Transverse colon (tissue), 4 donors: Measurements from ENCODE around the gene DNAI7. TPM values are rescaled to one million over a fixed set of nuclear protein-coding genes. Genes with fewer than 3 reads are reported as not detected.

ENCODE experiments used
- DNase-seq: peaks from one replicate; pipeline ENCODE4 v3.0.0-alpha.2; 2019
- H3K27ac ChIP-seq, 4 donors: fragments of 200-600 bp; sonication (generic); 2 replicates each; pipeline ENCODE4 v1.5.1; 2016 to 2018; ENCODE audit warnings: inconsistent platforms in 4 of 4
- H3K27me3 ChIP-seq: fragments of 200-600 bp; sonication (generic); 2 replicates; pipeline ENCODE4 v1.5.1; 2017; ENCODE audit warnings: inconsistent platforms
- H3K36me3 ChIP-seq, 4 donors: fragments of 200-600 bp; sonication (generic); 2 replicates each; pipeline ENCODE4 v1.5.1; 2017 to 2019; ENCODE audit warnings: inconsistent platforms in 4 of 4
- H3K4me1 ChIP-seq, 4 donors: fragments of 200-600 bp; sonication (generic); 2 replicates each; pipeline ENCODE4 v1.5.1; 2017 to 2020; ENCODE audit warnings: inconsistent platforms in 4 of 4
- H3K4me3 ChIP-seq, 4 donors: fragments of 200-600 bp; sonication (generic); 1 replicate in 1 of 4; 2 replicates in 3 of 4; pipeline versions ENCODE4 v1.5.1 to v1.6.1; 2017 to 2019; ENCODE audit warnings: inconsistent platforms in 4 of 4
- H3K9me3 ChIP-seq, 2 donors: fragments of 200-600 bp; sonication (generic); 2 replicates each; pipeline ENCODE4 v1.5.1; 2017 to 2019; ENCODE audit warnings: inconsistent platforms in 2 of 2
- EP300 ChIP-seq: sonication (generic); formaldehyde crosslinking; IDR thresholded peaks from one replicate; pipeline ENCODE4 v1.6.1; 2017; ENCODE audit warnings: antibody characterized with exemption, low read depth
- POLR2A ChIP-seq: fragments of 450-650 bp; IDR thresholded peaks from one replicate; pipeline ENCODE4 v1.6.1; 2016; ENCODE audit warnings: antibody characterized with exemption, mild to moderate bottlenecking, moderate library complexity
- POLR2AphosphoS5 ChIP-seq, 3 donors: sonication (generic); formaldehyde crosslinking; IDR thresholded peaks; one replicate each; pipeline ENCODE4 v1.6.1; 2016; ENCODE audit warnings: antibody characterized with exemption in 3 of 3
- WGBS, 2 donors: methylation state at CpG; one replicate each; pipeline ENCODE4 v1.1.5; 2018; ENCODE audit warnings: low coverage in 1 of 2; 5-methylcytosine and 5-hydroxymethylcytosine counted together
- in situ Hi-C, 4 donors: fragments of 200-750 bp; cut with MboI; loops; one replicate each; pipeline versions ENCODE4 v1.15.0 to v1.15.1; 2017; ENCODE audit warnings: low sequenced_read_pairs in 3 of 4, low pct_ligation_motif_present in 1 of 4, low pct_unique_long_range_greater_than_20kb in 1 of 4
- intact Hi-C: fragments of 100-400 bp; cut with DNase I; formaldehyde crosslinking; loops from one replicate; pipeline ENCODE4 v1.15.1; 2023; ENCODE audit warnings: low total_unique reads
- total RNA-seq, 4 donors: library from RNA; depleted of rRNA; stranded (reverse); fragments of >200 nt; gene quantifications; one replicate each; pipeline ENCODE4 v1.1.0, GENCODE V29; 2016
- TF ChIP-seq, protein P1 (sequence below), 5 experiments: fragments of 200-600 bp in 3 of 5; fragments of 450-650 bp in 2 of 5; sonication (generic) in 3 of 5; IDR thresholded peaks; 1 replicate in 2 of 5; 2 replicates in 3 of 5; pipeline ENCODE4 v1.5.1; 2016 to 2017; ENCODE audit warnings: antibody characterized with exemption in 5 of 5, inconsistent platforms in 3 of 5, mild to moderate bottlenecking in 2 of 5, moderate library complexity in 1 of 5

The DNAI7 gene
- total RNA-seq, 4 donors from 2014 or later, result 0.32 TPM; not detected in 3

DNA sequence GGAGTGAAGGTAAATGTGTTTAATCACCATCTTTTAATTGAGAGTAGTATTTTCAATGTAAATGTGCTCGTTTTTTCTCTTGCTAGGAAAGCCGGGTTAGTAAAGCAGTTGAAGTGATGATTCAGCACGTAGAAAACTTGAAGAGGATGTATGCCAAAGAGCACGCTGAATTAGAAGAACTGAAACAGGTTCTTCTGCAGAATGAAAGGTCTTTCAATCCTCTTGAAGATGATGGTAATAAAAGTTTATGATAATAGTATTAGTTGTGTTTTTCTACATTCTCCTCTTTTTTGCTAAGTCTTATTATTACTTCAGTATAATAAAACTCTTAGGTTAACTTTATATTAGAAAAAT lies 93.9 kb downstream of the DNAI7 start:
- Histone ChIP-seq H3K27ac (no peak overlapping the region), H3K27me3 (no peaks in the 10 kb centered on the region), H3K9me3 (no peaks in the 10 kb centered on the region), H3K4me1 (no peaks in the 10 kb centered on the region), H3K36me3 (no peaks in the 10 kb centered on the region), H3K4me3 (no peak overlapping the region)
- TF ChIP-seq EP300 (no peak), POLR2A (no peak), POLR2AphosphoS5 (IDR thresholded peaks at IDR 0.05) (no peak)
- TF ChIP-seq, protein P1, sequence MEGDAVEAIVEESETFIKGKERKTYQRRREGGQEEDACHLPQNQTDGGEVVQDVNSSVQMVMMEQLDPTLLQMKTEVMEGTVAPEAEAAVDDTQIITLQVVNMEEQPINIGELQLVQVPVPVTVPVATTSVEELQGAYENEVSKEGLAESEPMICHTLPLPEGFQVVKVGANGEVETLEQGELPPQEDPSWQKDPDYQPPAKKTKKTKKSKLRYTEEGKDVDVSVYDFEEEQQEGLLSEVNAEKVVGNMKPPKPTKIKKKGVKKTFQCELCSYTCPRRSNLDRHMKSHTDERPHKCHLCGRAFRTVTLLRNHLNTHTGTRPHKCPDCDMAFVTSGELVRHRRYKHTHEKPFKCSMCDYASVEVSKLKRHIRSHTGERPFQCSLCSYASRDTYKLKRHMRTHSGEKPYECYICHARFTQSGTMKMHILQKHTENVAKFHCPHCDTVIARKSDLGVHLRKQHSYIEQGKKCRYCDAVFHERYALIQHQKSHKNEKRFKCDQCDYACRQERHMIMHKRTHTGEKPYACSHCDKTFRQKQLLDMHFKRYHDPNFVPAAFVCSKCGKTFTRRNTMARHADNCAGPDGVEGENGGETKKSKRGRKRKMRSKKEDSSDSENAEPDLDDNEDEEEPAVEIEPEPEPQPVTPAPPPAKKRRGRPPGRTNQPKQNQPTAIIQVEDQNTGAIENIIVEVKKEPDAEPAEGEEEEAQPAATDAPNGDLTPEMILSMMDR (IDR thresholded peaks at IDR 0.05), result no peak
- in situ Hi-C loops, result no loop called here
- intact Hi-C loops, result no loop called here
- 48 to 64% methylated on average over 4 of the region's 4 CpGs for WGBS, 2 donors
- DNase-seq, result no peak

DNA sequence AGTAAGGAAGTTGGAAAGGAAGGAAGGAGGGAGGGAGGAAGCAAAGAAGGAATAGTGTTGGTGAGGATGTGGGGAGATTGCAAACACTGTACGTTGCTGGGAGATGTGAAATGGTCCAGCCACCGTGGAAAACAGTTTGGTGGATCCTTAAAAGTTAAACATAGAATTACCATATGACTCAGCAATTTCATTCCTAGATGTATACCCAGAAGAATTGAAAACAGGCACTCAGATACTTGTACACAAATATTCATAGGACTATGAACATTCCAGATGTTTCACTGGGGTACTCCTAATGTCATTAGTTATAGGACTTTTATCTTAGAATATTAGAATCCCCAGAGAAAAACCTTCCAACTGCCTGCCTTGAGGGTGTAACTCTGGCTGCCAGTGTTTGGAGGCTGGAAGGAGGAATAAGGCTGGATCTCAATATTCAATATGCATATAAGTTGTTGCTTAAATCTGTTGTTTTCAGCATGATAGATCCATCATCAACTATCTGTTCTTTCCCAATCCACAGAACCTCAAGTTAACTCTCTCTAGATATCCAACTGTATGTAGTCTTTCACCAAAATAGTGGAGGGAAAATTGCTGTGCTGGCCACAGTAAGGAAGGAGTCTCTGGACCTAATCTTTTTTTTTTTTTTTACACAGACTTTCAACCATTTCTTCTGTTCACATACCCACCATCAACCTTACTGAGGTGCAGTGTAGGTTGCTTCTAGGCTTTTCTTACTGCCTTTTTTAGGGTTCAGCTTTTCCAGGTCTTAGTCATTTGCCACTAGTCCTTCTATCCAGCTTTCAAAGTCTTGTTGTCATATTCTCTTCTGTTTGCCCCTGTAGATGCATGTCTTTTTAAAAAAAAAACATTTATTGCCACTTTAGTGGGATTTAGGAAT lies 94.5 kb downstream of the DNAI7 start:
- no peak for TF ChIP-seq POLR2A
- TF ChIP-seq, protein P1 (IDR thresholded peaks at IDR 0.05), result no peak
- no peak for TF ChIP-seq EP300
- TF ChIP-seq POLR2AphosphoS5 (IDR thresholded peaks at IDR 0.05), result no peak
- 40 to 55% methylated on average over 2 of the region's 2 CpGs for WGBS, 2 donors
- Histone ChIP-seq H3K4me1 (no peaks in the 10 kb centered on the region), H3K36me3 (no peaks in the 10 kb centered on the region), H3K9me3 (no peaks in the 10 kb centered on the region), H3K4me3 (no peak overlapping the region), H3K27ac (no peak overlapping the region), H3K27me3 (no peaks in the 10 kb centered on the region)
- DNase-seq, result no peak
- intact Hi-C loops, result no loop called here
- in situ Hi-C loops, result no loop called here

DNA sequence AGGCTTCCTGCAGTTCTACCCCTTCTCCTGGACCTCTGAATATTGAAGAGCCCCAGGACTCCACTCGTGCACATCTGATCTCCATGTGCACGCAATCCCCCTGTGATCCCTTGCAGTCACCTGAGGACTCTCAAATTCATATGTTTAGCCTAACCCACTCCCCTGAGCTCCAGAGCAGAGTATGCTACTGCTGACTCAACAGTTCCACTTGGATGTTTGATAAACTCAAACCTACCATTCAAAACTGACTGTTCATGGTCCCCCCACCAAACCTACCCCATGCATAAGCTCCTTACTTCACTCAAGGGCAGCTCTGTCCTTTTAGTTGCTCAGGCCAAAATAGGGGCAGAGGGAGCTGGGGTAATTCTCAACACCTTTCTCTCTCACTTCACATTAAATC lies 96.0 kb downstream of the DNAI7 start:
- Histone ChIP-seq H3K36me3 (no peaks in the 10 kb centered on the region), H3K27ac (no peak overlapping the region), H3K4me3 (no peak overlapping the region), H3K9me3 (peaks cover 0 to 4% of the 10 kb centered on the region in 2 donors), H3K27me3 (no peaks in the 10 kb centered on the region), H3K4me1 (no peaks in the 10 kb centered on the region)
- TF ChIP-seq POLR2A, result no peak
- no peak for TF ChIP-seq EP300
- no peak for TF ChIP-seq POLR2AphosphoS5 (IDR thresholded peaks at IDR 0.05)
- TF ChIP-seq, protein P1 (IDR thresholded peaks at IDR 0.05), result no peak
- DNase-seq, result no peak
- intact Hi-C loops (no loop called here), in situ Hi-C loops (no loop called here)
- 98 to 100% methylated on average over 2 of the region's 2 CpGs for WGBS, 2 donors

DNA sequence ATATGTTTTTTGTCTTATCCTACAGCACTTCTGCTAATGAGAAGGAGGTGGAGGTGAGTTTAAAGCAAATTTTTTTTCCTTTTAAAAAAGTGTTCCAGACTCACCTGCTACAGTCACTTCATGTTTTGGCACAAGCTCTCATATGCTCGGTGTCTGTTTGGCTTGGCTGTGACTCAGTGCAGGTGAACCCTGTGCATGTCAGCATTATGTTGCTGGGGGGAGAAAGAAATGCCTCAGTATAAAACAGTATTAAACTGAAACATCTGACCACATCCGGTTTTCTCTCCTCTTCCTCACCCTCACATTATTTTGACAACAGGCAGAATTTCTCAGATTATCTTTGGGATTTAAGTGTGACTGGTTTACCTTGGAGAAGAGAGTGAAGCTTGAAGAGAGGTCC lies 105.2 kb downstream of the DNAI7 start:
- in situ Hi-C loops, result no loop called here

More for the DNA sequence above, 105.2 kb downstream of the DNAI7 start:
- peaks cover 0 to 7% of the 10 kb centered on the region in 2 donors for H3K9me3 ChIP-seq
- WGBS, 2 donors, result 20 to 23% methylated on average over 2 of the region's 2 CpGs
- no peaks in the 10 kb centered on the region for H3K27me3 ChIP-seq
- no peaks in the 10 kb centered on the region for H3K4me1 ChIP-seq
- no peak overlapping the region for H3K4me3 ChIP-seq
- intact Hi-C loops, result no loop called here
- no peak for DNase-seq
- H3K36me3 ChIP-seq, result no peaks in the 10 kb centered on the region
- H3K27ac ChIP-seq, result no peak overlapping the region
- TF ChIP-seq POLR2A, result no peak
- no peak for TF ChIP-seq POLR2AphosphoS5 (IDR thresholded peaks at IDR 0.05)
- TF ChIP-seq EP300, result no peak
- TF ChIP-seq, protein P1 (IDR thresholded peaks at IDR 0.05), result no peak
